ENCODE data around the gene TLN1.

GRCh38 chr9:35718721-35719511, 13.1 kb downstream of the TLN1 start:
- no peak for TF ChIP-seq PREB (CRISPR knock-in tag; IDR thresholded peaks at IDR 0.05; ENCODE audit: borderline replicate concordance)
- TF ChIP-seq, protein P1, sequence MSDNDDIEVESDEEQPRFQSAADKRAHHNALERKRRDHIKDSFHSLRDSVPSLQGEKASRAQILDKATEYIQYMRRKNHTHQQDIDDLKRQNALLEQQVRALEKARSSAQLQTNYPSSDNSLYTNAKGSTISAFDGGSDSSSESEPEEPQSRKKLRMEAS (CRISPR knock-in tag; IDR thresholded peaks at IDR 0.05), result no peak
- TF ChIP-seq CTCF (IDR thresholded peaks at IDR 0.05), result no peak

Measured in WTC11 (cell line).